Inflammatory macrophage treated with lipopolysaccharide for 1 hour (primary cell): ENCODE results near the gene ROCK2.
"Not testable (repeated sequence)": the region's sequence is repeated elsewhere in the genome, so short reads cannot be mapped to it uniquely, and the experiment has no call there.

Experiments used
- DNase-seq, 2 donors: peaks; one replicate each; pipeline ENCODE4 v3.0.0-alpha.2; 2020 to 2022

The ROCK2 gene

DNA sequence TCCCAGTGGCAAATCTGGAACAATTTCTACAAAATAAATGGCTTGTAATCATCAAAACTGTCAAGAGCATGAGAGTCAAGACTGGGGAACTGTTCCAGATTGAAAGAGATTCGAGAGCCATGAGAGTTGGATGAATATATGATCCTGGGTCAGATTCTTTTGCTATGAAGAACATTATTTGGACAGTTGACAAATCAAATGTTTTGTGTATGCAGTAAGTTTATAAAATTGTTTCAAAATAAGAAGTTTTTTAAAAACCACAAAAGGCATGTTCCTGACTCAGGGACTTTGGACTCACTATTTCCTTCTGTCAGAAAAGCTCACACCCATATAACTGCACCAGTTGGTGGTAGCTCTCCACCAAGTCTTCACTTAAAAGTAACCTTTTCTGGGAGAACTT is 38.5 kb downstream of the ROCK2 start:
- no peak for DNase-seq

DNA sequence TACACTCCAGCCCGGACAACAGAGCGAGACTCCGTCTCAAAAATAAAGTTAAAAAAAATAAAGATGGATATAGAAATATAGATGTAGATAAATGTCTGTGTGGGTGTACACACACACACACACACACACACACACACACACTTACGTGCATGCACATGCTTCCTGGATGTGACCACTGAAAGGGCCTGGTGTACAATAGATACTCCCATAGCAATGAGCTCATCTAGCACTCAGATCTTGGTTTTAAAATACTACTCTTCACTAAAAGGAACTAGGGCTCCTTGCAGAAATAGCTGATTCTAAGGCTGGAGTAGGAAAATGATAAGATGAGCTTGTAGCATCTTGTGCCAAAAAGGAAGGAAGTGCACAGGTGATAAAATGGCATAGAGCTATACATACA is 39.1 kb downstream of the ROCK2 start:
- DNase-seq = no peak

DNA sequence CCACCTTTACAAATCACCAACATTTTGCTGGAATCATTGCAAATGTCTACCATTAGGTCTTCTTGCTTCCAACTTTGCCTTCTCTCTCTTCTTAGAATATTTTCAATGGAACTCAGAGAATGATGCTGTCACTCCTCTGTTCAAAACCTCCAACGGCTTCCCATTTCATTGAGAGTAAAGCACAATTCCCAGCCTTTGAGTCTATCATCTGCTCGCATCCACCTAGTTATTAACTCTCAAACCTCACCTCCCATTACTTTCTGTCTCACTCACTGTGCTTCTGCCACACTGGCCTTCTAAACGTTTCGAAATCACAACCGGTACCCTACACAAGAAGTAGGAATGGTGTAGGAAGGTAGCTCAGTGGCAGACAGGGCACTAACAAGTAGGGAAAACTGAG is 40.0 kb downstream of the ROCK2 start:
- no peak for DNase-seq

DNA sequence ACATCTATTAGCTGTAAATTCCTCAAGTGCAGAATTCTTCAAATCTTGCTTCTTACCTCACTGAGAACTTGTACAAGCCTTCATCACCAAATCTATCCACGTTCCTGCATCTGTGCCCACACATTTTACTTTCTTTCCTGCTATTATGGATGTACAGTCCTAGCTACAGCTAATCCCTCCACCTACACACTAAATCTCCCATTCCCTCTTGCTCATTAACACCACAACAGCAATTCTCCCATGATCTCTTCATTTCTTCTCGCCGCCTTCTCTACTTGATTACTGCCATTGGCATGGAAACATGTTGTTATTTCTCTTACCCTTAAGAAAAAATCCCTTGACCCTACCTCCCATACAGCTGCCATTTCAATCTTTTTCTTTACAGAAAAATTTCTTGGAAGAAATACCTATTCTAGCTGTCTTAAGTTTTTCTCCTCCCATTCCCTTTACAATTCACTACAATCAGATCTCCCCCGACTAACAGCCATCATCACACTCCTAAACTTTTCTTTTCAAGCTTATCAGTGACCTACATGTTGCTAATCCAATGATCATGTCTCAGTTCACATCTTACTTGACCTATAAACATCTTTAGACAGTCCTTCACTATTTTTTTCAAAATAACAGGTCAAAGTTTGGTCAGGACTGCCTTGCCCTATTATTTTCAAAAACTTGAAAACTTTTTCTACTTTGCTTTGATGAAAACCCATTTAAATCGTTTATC is 41.0 kb downstream of the ROCK2 start:
- no peak for DNase-seq

DNA sequence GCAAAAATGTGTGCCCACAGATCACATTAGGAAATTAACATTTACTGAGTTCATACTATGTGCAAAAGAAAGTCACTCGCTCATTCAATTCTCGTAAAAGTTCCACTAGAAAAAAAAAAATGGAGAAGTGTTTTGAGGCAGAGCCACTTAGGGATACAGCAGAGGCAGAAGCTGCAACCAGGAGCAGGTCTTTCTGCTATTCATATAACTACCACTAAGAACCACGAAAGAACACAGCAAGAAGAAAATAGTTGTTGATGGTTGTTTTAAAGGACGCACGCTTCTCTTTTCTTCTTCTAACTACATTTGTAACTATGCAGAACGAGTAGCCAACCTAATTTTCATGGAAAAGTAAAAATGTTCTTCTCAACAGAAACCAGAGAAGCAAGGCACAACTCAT is 45.0 kb downstream of the ROCK2 start:
- no peak for DNase-seq

DNA sequence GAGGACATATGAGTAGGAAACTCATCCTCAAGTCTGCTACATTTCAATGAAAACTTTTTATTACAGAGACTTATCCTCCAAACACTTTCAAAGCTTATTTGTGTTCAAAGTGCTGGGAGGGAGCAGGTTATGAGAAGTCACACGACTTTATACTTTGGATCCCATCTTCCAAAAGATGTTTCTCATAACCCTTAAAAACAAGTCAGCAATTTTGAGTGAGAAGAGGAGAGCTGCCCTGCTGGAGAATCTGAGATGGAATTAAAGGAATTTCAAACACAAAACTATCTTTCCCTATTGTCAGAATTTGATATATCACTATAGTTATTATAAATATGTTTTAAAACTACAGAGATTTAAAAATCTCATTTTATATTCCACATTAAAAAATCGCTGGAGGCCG is 45.8 kb downstream of the ROCK2 start:
- DNase-seq = no peak

DNA sequence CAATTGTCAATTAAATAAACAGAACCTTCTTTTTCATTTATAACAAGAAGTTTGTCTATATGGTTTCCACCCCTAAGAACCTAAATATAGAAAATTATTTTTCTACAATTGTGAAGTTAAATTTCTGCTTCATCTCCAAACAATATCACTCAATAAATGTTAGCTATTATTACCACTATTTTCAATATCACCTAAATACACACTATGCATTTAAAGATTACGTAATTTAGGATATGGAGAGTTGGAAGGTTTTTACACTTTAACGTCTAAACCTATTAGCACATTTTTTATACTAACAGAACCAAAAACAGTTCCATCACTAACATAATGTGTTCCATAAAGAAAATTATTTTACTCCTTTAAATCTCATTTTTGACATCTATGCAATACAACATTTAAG is 48.0 kb downstream of the ROCK2 start:
- DNase-seq = no peak

DNA sequence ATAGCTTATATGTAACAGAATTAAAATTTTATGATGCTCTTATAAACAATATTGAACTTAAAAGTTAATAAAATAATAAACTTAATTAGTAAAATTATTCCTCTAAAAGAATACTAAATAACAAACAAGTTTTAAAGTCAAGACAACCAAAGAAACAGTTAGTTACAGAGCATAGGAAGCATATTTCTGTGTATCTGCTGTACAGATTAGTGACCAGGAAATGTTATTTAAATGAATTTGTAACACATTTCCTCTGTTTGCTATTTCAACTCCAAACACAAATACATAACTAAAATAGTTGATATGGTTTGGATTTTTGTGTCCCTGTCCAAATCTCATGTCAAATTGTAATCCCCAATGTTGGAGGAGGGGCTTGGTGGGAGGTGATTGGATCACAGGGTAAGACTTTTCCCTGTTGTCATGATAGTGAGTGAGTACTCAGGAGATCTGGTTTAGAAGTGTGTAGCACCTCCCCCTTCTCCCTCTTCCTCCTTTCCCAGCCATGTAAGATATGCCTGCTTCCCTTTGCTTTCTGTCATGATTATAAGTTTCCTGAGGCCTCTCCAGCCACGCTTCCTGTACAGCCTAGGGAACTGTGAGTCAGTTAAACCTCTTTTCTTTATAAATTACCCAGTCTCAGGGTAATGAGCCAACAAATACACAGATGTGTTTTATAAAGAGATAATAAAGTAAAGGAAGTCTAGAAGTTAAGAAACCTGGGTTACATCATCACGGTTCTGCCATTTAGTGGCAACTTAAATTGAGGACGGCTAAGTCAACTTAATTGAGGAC is 51.8 kb downstream of the ROCK2 start:
- peak in 1 of 2 donors; percentile 52 for DNase-seq

DNA sequence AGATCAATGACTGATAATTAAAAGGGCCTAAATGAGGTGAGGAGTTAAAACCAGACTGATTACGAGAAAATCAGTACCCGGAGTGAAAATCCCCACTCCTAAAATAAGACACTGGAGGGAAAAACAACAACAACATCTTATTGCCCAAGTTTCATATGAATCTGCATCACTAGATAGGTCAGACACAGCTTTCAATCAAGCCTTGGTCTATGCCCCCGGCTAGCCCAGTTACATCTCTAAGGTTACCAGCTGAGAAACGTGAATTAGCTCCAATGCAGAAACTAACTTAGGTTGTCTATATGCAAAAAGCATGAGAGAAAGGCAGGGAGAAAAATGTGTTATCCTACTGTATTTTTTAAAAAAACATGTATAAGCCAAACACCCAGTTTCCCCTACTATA is 53.7 kb downstream of the ROCK2 start:
- no peak for DNase-seq

DNA sequence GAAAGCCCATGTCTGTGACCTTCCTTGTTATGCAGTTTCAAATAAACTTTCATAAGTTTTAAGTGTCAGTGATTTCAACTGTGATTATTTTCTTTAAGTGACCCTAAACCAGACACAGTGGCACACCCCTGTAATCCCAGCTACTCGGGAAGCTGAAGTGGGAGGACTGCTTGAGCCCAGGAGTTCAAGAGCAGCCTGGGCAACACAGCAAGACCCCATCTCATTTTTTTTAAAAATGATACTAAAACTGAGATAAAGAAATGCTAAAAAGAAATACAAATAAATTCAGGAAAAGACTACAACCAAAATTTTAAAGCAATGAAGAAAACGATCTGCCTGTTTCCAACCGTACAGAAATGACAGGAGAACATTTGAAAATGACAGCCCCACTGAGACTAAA is 54.2 kb downstream of the ROCK2 start:
- DNase-seq = no peak

DNA sequence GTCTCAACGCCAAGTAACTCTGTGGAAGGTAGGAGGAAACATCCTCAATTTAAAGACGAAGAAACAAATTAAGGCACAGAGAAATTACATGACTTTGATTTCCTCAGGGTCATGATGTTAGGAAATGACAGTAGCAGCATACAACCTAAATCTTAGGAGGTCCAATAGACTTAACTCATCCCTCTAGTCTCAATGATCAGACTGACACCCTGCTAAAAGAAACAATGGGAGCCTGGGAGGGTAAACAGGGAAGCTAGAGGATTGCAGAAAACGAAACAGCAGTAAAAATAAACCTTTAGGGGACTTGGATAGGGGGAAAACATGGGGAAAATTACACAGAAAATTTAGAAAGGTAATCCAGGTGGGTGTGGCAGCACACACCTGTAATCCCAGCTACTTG is 56.0 kb downstream of the ROCK2 start:
- no peak for DNase-seq

DNA sequence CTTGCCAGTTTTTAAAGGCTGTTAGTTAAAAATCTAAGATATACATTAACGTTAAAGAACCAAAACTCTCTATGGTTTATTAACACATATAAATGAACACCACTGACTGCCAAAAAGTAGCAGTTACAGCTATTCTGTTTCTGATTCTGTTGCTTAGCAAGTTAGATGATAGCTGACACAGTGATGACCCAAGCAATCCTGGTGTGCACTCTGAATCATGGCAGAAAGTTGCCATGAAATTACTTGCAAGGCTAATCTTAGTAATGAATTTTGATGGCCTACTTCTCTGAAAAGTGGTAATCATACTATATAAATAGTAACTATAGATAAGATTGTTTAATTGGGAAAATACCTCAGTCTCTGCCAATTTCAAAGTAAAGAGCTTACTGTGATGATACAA is 57.7 kb downstream of the ROCK2 start:
- no peak for DNase-seq

DNA sequence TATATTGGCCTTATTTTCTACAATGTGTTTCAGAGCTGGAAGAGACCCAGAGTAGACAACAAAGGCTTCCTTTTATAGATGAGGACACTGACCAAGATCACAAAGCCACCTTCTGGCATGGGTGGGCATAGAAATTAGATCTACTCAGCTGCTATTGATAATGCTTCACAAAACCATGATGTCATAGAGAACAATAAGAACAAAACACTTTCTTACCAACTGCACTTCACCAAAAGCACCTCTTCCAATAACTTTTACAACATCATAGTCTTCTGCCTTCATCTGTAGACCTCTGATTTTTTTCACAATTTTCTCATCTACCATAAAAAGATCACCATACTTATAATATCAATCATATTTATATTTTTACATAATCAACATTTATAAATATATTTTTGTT is 58.1 kb downstream of the ROCK2 start:
- DNase-seq = no peak

DNA sequence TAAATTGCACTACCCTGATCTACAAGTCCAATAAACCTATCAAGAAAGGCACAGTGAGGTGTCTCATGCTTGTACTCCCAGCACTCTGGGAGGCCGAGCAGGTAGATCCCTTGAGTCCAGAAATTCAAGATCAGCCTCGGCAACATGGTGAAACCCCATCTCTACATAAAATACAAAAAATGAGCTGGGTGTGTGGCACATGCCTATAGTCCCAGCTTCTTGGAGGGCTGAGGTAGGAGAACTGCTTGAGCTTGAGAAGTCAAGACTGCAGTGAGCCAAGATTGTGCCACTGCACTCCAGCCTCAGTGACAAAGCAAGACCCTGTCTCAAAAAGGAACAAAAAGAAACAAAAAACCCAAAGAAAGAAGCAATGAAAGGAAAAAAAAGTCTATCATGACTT is 58.9 kb downstream of the ROCK2 start:
- DNase-seq = no peak

DNA sequence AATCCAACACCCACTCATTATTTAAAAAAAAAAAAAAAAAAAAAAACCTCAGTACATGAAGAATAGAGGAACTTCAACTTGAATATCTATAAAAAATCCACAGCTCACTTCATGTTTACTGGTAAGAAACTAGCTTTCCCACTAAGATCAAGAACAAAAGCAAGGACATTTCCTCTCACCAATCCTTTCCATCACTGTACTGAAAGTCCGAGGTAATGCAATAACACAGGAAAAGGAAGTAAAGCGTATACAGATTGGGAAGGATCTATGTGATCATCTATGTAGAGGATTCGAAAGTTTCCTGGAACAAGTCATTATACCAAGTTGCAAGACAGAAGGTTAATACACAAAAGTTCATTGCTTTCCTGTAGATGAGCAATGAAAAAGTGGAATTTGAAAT is 63.2 kb downstream of the ROCK2 start:
- peak; percentile 86 to 98 for DNase-seq

DNA sequence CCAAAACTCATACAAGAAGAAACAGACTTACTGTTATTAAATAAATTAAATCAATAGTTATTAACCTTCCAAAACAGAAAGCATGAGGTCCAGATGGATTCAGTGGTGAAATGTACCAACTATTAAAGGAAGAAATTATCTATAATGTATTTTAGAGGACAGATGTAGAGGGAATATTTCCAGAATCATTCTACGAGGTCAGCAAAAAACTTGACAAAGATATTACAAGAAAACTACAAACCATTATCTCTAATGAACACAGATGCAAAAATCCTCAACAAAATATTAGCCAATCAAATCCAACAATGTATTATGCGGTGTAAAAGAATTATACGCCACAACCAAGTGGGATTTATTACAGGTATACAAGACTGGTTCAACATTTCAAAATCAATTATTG is 63.7 kb downstream of the ROCK2 start:
- DNase-seq = no peak

DNA sequence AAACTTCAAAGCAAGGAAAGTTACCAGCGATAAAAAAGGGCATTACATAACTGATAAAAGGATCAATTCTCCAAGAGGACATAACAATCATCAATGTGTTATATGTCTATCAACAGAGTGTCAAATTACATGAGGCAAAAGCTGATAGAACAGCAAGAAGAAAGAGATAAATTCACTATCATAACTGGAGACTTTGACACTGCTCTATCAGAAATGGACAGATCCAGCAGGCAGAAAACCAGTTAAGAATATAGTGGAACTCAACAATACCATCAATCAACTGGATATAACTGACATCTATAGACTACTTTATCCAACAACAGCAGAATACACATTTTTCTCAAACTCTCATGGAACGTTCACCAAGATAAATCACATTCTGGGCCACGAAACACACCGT is 65.0 kb downstream of the ROCK2 start:
- DNase-seq = no peak

DNA sequence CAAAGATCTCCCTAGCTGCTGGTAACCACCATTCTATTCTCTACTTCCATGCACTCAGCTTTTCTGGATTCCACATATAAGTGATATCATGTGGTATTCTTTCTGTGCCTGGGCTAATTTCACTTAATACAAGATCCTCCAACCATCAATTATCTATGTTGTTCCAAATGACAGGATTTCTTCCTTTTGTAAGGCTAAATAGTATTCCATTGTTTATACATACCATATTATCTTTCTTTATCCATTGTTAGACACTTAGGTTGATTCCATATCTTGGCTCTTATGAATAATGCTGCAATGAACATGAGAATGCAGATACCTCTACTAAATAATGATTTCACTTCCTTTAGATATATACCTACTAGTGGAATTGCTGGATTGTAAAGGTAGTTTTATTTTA is 66.2 kb downstream of the ROCK2 start:
- DNase-seq = no peak

DNA sequence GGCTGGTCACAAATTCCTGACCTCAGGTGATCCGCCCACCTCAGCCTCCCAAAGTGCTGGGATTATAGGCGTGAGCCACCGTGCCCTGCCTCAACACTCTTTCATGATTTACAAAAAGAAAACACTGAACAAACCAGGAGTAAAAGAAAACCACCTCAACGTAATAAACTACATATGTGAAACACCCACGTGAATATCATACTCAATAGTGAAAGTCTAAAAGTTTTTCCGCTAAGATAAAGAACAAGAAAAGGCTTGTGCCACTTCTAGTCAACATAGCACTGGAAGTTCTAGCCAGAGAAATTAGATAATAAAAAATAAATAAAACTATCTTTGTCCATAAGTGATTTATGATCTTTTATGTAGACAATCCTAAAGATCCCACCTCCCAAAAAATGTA is 68.5 kb downstream of the ROCK2 start:
- no peak for DNase-seq

DNA sequence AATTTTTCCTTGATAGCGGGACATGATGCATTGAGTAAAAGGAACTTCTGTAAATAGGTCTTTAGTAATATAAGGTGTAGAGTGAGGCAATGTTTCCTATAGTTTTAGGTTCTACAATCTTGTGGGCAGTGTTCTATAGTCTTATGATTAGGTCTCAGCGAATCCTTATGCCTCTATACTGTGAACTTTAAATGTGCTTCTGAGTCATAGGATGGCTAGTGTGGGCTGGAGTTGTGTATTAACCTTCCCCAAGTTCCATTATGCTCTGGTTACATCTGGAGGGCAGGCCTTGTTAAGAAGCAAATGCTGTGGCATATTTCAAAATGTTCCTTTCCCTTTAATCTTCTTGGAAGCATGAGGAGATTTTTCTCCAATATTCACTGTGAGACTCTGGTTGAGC is 73.5 kb downstream of the ROCK2 start:
- peak; percentile 85 to 98 for DNase-seq

DNA sequence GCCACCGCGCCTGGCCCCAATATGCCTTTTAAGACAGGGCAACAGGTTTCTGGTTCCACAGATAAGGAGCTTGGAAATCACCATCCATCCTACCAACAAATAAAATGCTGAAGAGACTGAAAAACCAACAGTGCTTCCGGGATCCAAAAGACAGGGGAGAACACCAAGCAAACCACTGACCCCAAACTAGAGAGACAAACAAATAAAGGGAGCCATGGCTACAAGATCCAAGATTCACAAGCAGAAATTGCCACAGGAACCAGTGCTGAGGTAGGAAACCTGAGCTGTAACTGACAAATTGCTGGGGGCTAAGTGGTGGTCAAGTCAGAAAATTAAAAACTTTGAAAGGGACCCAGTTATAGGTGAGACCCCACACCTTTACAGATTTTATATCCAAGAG is 76.5 kb downstream of the ROCK2 start:
- DNase-seq = no peak

DNA sequence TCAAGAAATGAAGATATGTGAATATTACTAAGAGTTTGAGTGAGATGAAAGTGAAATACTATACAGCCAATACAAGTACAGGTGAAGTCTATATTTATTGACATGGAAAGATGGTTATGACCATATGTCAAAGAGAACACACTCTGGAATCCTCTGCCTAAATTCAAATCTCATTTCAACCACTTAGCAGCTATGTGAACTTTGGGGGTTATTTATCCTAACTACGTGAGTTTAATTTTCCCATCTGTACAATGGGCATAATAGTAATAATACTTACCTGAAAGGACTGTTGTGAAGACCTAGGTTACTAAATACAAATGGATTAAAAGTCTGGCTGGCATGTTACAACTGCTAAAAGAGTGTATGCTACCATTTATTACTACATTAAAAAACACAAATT is 79.6 kb downstream of the ROCK2 start:
- DNase-seq = no peak

DNA sequence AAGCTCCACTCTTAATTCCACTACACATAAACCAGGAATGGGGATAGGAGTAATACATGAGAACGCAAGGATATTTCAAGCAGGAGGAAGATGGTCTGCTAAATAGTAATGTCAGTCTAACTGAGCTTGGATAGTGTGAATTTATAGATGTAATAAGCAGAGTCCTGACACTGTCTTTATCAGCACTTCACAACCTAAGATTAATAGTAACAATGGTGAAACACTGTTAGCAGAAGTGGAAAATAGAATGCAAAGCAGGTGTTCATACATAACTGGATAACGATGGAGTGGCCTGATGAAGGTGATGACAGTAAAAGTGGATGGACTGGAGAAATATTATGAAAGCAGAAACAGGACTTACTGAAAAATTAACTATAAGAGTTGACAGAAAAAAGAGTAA is 80.4 kb downstream of the ROCK2 start:
- no peak for DNase-seq

DNA sequence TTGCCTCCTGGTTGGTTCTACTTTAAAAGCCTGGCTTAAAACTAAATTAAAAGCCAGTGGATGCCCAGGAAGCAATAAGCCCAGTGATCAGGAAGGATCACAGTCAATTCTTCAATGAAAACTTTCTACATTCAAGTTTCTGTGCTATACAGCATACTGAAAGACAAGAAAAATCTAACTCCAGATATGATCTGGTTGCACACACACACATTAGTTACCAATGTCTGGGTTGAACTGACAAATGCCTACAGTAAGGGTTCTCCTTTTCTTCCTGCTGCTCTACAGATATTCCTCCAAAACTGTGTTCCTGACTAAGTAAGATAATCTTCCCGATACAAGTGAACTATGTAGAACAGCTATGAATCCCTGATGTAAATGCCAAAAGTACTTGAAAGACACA is 81.3 kb downstream of the ROCK2 start:
- DNase-seq = no peak

DNA sequence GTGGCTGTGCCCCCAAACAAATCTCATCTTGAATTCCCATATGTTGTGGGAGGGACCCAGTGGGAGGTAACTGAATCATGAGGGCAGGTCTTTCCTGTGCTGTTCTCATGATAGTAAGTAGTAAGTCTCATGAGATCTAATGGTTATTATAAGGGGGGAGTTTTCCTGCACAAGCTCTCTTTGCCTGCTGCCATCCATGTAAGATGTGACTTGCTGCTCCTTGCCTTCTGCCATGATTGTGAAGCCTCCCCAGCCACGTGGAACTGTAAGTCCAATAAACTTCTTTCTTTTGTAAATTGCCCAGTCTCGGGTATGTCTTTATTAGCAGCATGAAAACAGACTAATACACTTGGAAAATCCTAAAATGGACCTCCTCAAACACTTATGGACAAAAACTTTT is 82.0 kb downstream of the ROCK2 start:
- DNase-seq = not testable (repeated sequence)
